HUES48 (cell line): ENCODE data around the gene KHDC4.
A peak's percentile ranks its signal among the peaks of the same experiment; 100 is the strongest.

Experiments used
- H3K27ac ChIP-seq: one replicate; pipeline ENCODE4 v1.7.0; 2013; ENCODE audit warnings: low read depth, low read length, inconsistent platforms
- H3K27me3 ChIP-seq: 2 replicates; pipeline ENCODE4 v1.6.1; 2013; ENCODE audit warnings: mild to moderate bottlenecking, low read length; ENCODE audit not compliant: control insufficient read depth, insufficient read depth
- H3K36me3 ChIP-seq: 2 replicates; pipeline ENCODE4 v1.6.1; 2013; ENCODE audit warnings: low read length; ENCODE audit not compliant: control insufficient read depth, insufficient read depth
- H3K4me1 ChIP-seq: 2 replicates; pipeline ENCODE4 v1.6.1; 2013; ENCODE audit warnings: mild to moderate bottlenecking, low read length; ENCODE audit not compliant: control insufficient read depth, insufficient read depth
- H3K4me3 ChIP-seq: 2 replicates; pipeline ENCODE4 v1.5.1; 2013; ENCODE audit warnings: mild to moderate bottlenecking, low read depth, low read length
- H3K9ac ChIP-seq: 2 replicates; pipeline ENCODE4 v1.6.1; 2013; ENCODE audit warnings: mild to moderate bottlenecking, low read depth, low read length, moderate library complexity
- H3K9me3 ChIP-seq: 2 replicates; pipeline ENCODE4 v1.6.1; 2013; ENCODE audit warnings: low read length; ENCODE audit not compliant: control insufficient read depth, insufficient read depth

The KHDC4 gene

DNA sequence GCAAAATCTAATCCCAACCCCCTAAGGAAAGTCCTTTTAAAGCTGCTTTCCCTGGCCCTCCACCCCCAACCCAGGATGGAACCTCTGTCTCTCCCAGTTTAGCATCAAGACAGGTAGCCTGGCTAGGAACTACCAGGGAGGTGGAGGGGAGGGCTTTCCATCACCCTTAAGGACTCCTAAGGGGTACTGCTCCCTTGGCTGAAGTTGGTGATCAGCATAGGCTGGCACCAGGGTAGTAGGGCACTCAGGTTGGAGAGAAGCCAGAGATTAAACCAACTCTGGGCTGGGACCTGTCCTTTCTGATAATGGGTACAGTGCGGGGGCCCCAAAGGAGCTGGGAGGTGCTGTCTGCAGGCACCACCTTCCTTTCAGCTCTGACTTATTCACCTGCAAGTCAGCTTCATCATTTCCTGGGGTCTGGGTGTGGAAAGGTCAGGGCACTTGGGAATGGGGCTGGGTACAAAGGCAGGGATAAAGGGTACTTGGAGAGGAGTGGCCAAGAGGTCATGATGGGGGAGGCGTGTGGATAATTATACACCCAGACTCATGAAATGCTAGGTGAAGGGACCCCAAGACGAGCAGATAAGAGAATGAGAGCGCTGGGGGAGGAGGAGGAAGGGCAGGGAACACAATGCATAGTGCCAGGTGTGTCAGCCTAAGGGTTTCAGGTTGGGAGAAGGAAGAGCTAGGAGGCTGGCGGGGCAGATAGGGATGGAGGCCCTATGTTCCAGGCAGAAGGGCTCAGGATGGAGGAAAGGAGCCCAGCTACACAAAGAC, 42.9 kb upstream of the KHDC4 start:
- Histone ChIP-seq H3K27ac (peak overlapping the region; percentile 92), H3K4me3 (peak overlapping the region; percentile 85), H3K9ac (peak overlapping the region; percentile 91), H3K4me1 (peaks cover 54% of the 10 kb centered on the region), H3K36me3 (0 out of 2 replicates have a peak, but pooled peaks cover 4% of the 10 kb centered on the region), H3K27me3 (no peaks in the 10 kb centered on the region), H3K9me3 (no peaks in the 10 kb centered on the region)

DNA sequence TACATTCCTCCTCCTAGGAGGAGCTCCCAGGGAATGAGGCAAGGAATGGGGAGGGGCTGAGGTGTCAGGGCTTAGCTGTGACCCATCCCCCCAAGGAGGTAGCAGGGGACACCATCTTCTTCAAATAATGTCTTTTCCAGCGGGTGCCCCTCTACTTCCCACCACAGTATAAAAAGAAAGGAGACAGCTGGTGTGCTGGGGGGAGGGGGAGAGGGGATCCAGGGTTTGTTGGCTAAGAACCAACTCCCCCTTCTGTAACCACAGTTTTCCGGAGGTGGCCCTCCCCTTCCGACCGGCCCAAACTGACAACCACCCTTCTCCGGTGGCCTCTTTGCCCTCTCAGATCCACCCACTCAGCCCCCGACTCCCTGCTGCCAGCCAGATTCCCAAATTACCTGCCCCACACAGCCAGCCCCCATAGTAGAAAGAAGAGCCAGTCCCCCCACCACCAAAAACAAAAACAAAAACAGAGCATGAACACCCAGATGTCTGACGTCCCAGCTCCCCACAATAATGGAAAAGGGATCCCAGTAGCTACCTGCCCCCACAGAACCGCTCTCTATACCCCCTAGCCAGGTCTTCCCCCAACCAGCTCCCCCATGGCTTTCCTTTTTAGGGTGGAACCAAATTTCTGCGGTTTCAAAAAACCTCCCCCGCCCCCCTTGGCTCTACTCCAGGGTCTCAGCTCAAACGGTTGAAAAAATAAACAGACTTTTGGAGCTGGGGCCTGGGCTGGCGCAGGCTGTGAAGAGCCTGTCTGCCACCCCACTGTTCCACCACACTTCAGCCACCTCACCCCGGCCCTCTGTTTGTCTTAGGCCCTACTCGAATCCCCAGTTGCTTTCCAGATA, 42.1 kb upstream of the KHDC4 start:
- H3K4me3 ChIP-seq: peak overlapping the region; percentile 85
- H3K27me3 ChIP-seq: no peaks in the 10 kb centered on the region
- no peak overlapping the region for H3K9ac ChIP-seq
- peaks cover 54% of the 10 kb centered on the region for H3K4me1 ChIP-seq
- H3K9me3 ChIP-seq: no peaks in the 10 kb centered on the region
- H3K36me3 ChIP-seq: 0 out of 2 replicates have a peak, but pooled peaks cover 4% of the 10 kb centered on the region
- H3K27ac ChIP-seq: peak overlapping the region; percentile 92

DNA sequence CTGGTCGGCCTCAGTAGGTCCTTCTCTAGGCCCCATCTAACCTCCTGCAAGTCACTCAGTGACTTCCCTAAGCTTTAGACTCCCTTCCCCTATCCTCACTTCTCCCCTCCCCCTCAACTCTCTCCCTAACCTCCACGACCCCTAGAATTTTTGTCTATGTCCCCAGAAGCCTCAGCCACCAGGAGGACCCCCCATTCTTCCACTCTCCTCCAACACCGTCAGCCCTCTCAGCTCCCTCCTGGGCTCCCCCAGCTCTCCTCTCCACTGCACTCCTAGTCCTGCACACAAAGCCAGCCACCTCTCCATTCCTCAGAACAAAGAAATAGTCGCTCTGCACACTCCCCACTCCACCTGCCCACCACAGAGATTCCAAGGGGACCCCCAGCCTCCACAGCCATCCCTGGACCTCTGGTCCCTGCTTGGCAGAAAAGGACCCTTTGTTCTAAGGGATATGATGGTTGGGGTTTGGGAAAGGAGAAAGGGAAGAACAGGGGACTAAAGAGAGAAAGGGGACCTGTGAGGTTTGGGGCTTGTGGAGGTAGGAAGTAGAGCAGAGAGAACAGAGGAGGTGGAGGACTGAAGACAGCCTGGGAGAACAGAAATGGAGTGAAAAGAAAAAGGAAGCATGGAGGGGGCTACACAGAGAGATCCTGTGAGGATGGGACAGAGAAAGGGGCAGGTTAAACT, 41.3 kb upstream of the KHDC4 start:
- H3K4me3 ChIP-seq: peak overlapping the region; percentile 85
- H3K27ac ChIP-seq: peak overlapping the region; percentile 58
- H3K9ac ChIP-seq: no peak overlapping the region
- H3K36me3 ChIP-seq: 0 out of 2 replicates have a peak, but pooled peaks cover 4% of the 10 kb centered on the region
- H3K27me3 ChIP-seq: no peaks in the 10 kb centered on the region
- no peaks in the 10 kb centered on the region for H3K9me3 ChIP-seq
- peaks cover 55% of the 10 kb centered on the region for H3K4me1 ChIP-seq

DNA sequence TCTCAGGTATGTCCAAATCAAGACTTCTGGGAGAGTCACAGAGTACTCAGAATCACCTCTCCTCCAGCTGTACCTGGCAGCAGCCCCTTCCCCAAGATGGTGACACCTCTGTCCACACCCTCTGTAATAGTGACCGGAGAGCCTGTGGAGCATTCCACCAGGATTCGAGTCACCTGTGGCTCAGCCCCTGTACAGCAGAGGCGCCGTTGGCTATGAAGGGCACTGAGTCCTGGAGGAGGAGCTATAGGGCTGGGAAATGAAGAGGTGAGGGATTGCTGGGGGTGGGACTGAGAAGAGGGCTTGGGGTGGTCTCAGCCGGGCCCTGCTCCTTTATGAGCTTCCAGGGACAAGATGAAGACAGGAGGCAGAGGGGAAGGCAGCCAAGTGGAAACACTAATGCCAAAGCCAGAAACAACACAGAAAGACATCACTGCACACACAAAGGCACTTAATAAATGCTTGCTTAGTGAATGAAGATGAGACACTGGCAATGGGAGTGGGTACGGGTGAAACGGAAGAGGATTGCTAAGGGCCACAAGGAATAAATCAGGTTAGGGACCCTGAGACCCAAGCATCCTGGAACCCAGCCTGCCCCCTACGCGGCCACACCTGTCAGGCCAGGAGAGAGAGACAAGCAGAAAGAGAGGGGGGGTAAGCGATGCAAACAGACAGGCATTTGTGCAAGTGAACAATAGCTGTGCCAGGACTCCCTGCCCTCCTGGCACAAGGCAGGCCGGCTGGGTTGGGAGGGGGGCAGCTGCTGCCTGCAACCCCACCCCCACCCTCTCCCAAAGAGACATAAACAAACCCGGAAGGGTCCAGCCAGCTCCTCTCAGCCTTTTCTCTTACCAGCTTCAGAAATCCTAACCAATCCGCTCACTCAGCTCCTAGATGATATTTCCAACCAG, 40.2 kb upstream of the KHDC4 start:
- peaks cover 52% of the 10 kb centered on the region for H3K4me1 ChIP-seq
- peak overlapping the region; percentile 85; the same call in 1 of the 2 replicates for H3K4me3 ChIP-seq
- H3K27me3 ChIP-seq: no peaks in the 10 kb centered on the region
- peaks cover 7% of the 10 kb centered on the region for H3K36me3 ChIP-seq
- no peak overlapping the region for H3K27ac ChIP-seq
- no peaks in the 10 kb centered on the region for H3K9me3 ChIP-seq
- no peak overlapping the region for H3K9ac ChIP-seq

DNA sequence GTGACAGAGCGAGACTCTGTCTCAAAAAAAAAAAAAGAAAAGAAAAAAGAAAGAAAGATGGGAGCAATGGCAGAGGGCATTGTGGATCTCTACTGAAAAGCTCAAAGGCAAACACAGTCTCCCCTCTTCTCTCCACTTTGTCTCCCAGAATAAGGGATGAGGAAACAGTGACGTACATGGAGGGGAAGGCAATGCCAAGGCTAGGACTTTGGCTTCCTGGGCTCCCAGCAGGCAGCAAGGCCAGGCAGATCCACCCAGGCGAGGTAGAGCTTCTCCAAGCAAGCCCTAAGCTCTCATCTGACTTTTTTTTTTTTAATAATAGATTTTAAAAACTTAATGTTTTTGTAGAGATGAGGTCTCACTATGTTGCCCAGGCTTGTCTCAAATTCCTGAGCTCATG, 39.5 kb upstream of the KHDC4 start:
- Histone ChIP-seq H3K4me1 (peaks cover 50% of the 10 kb centered on the region), H3K9ac (no peak overlapping the region), H3K27ac (no peak overlapping the region), H3K36me3 (peaks cover 14% of the 10 kb centered on the region), H3K9me3 (no peaks in the 10 kb centered on the region), H3K4me3 (no peak overlapping the region), H3K27me3 (no peaks in the 10 kb centered on the region)

DNA sequence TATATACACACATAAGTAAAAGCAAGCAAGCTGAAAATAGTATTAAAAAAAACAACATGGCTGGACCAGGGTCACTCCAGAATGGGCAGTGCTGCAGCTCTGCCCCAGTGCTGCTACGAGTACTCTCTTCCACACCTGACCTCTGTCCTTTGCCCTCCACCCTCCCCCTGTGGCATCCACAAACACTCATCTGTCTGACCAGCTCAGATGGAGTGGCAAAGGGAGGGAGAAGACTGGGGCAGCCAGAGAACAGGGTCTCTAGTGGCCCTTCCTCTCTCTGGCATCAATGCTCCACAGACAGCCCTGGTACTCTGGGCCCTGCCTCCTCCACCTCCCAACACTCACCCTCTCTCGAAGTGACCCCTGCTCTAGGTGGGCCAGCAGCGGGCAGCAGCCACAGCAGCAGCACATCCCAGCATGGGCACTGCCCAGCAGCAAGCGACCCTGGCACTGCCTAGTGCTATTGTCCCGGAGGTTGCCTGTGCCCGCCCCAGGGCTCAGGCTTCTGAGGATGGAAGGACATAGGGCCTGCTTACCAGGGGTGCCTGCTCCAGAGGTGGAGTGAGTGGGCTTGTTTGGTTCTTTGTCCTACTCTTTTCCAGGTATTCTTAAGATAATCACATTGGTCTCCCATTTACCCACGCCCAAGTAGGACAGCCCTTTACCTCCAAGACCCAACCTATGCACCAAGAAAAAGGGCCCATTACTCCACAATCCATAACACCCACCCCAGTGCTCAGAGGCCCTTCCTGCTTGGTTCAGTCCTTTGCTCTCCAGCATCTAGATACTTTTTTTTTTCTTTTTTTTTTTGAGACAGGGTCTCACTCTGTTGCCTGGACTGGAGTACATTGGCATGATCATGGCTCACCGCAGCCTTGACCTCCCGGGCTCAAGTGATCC, 37.9 kb upstream of the KHDC4 start:
- Histone ChIP-seq H3K27me3 (no peaks in the 10 kb centered on the region), H3K4me3 (no peak overlapping the region), H3K4me1 (peaks cover 63% of the 10 kb centered on the region), H3K9ac (no peak overlapping the region), H3K36me3 (peaks cover 29% of the 10 kb centered on the region), H3K27ac (no peak overlapping the region), H3K9me3 (no peaks in the 10 kb centered on the region)

DNA sequence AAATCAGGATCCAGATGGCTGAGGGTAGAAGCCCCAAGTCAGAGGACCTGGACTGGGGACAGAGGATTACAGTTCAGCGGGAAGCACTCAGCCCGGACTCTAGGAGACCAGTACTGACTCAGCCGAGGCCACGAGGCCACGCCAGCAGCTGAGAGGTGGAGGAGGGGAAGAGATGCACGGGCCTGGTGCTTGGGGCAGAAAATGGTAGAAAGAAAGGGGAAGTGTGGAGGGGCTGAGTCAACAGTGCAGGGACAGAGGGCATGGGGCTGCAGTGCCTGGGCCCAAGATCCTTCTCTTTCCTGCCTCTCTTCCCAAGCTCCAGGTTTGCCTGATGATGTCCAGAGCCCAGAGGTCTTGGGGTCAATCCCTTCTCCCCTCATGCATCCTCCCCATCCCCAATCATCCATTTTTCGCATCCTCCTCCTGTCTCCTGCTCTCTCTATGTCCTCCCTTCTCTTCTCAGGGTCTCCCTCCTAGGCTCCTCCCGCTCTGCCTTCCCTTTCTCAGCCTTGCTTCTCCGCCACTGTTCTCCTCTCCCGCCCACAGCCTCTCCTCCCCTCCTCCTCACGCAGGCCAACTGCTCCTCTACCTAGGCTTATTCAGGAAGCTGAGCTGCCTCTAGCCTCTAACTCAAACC, 36.4 kb upstream of the KHDC4 start:
- Histone ChIP-seq H3K27ac (peak overlapping the region; percentile 44), H3K4me1 (peaks cover 51% of the 10 kb centered on the region), H3K9me3 (no peaks in the 10 kb centered on the region), H3K9ac (no peak overlapping the region), H3K36me3 (peaks cover 44% of the 10 kb centered on the region), H3K27me3 (no peaks in the 10 kb centered on the region), H3K4me3 (no peak overlapping the region)

DNA sequence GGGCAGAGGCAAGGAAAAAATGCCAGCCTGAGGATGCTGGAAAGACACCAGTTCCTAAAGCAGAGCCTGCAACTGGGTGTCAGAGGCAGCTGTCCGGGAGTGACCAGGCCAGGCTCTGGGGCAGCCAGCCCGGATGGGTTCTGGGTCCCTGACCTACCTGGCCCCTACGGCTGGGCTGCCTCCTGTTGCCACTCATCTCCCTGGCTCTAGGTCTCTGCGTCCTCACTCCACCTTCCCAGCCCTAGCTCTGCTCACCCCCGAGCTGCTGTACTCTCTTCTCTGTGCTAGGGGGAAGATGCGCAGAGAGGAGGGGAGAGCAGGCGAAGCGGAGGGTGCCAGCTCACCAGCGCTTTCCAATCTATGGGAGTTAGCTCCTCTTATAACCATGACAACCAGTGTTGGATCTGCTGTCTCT, 35.2 kb upstream of the KHDC4 start:
- H3K27ac ChIP-seq: no peak overlapping the region
- no peaks in the 10 kb centered on the region for H3K9me3 ChIP-seq
- no peak overlapping the region for H3K9ac ChIP-seq
- H3K4me1 ChIP-seq: peaks cover 38% of the 10 kb centered on the region
- peaks cover 57% of the 10 kb centered on the region for H3K36me3 ChIP-seq
- no peak overlapping the region for H3K4me3 ChIP-seq
- no peaks in the 10 kb centered on the region for H3K27me3 ChIP-seq

DNA sequence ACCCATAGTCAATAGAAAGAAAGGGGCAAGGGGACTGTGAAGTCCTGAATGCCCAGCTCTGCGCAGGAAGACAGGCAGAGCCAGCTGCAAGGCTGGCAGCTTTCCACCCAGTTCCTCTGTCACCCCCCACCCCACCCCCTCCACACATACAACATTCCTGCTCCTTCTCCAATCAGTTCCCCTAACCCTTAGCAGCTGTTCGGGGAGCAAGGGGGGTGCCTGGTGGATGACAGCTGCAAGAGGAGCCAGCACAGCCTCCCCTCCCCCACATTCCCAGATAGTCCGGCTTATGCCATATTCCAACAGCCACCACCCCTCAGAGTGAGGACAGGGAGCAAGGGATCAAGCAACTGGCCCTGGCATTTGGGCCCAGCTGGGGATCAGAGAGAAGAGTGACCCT, 34.5 kb upstream of the KHDC4 start:
- peaks cover 56% of the 10 kb centered on the region for H3K36me3 ChIP-seq
- no peaks in the 10 kb centered on the region for H3K27me3 ChIP-seq
- H3K27ac ChIP-seq: no peak overlapping the region
- H3K4me3 ChIP-seq: no peak overlapping the region
- no peak overlapping the region for H3K9ac ChIP-seq
- H3K9me3 ChIP-seq: no peaks in the 10 kb centered on the region
- H3K4me1 ChIP-seq: peaks cover 34% of the 10 kb centered on the region
